GM23338 (cell line): ENCODE measurements around the gene PER2. TPM values are rescaled to one million over a fixed set of nuclear protein-coding genes. Genes with fewer than 3 reads are reported as not detected.

Experiments
- ZNF462 ChIP-seq: fragments of 250-450 bp; sonication (Bioruptor Pico); IDR thresholded peaks from 2 replicates; pipeline ENCODE4 v1.5.0; 2020; ENCODE audit warnings: mild to moderate bottlenecking, moderate library complexity
- polyA plus RNA-seq: library from polyadenylated mRNA; unstranded; fragments of >200 nt; fragmentation: Nextera tagmentation; extraction: Ambion mirVana; gene quantifications from 2 replicates; pipeline ENCODE4 v1.2.1, GENCODE V29; 2016
- total RNA-seq: library from RNA; depleted of rRNA; stranded (reverse); fragments of >200 nt; shearing (Covaris generic); gene quantifications from 2 replicates; pipeline ENCODE4 v1.2.3, GENCODE V29; 2014; rRNA removed

The PER2 gene
- total and polyA plus RNA-seq, 2 experiments from 2014 or later, result 2.2 to 4.6 TPM

GRCh38 chr2:238202326-238203093 lies 85.9 kb downstream of the PER2 start (continued):
- no peak for TF ChIP-seq ZNF462 (CRISPR knock-in tag)

Other genes with a start within 250 kb of the PER2 start
- gene SCLY, start 227.6 kb downstream of the PER2 start, total RNA-seq, result 68.9 and 80.3 TPM in 2 replicates
- gene SCLY, start 227.6 kb downstream of the PER2 start, polyA plus RNA-seq, result 57.2 and 61.1 TPM in 2 replicates
- 3.1 and 4.3 TPM in 2 replicates for gene ESPNL, start 188.3 kb downstream of the PER2 start, total RNA-seq
- gene ESPNL, start 188.3 kb downstream of the PER2 start, polyA plus RNA-seq, result 0.44 and 0.71 TPM in 2 replicates
- gene KLHL30, start 149.9 kb downstream of the PER2 start, total RNA-seq, result 0.07 TPM in 1 of 2 replicates, not detected in the other
- gene KLHL30, start 149.9 kb downstream of the PER2 start, polyA plus RNA-seq, result not detected in 2 replicates
- 2.5 and 3.3 TPM in 2 replicates for gene ERFE, start 129.6 kb downstream of the PER2 start, total RNA-seq
- 0.61 and 1.0 TPM in 2 replicates for gene ERFE, start 129.6 kb downstream of the PER2 start, polyA plus RNA-seq
- 17.0 and 29.7 TPM in 2 replicates for gene ILKAP, start 84.9 kb downstream of the PER2 start, total RNA-seq
- gene ILKAP, start 84.9 kb downstream of the PER2 start, polyA plus RNA-seq, result 35.9 and 36.3 TPM in 2 replicates
- gene HES6, start 48.6 kb downstream of the PER2 start, total RNA-seq, result 76.3 and 85.5 TPM in 2 replicates
- gene HES6, start 48.6 kb downstream of the PER2 start, polyA plus RNA-seq, result 38.8 and 42.7 TPM in 2 replicates
- gene TRAF3IP1, start 31.9 kb upstream of the PER2 start, total RNA-seq, result 12.2 and 12.5 TPM in 2 replicates
- gene TRAF3IP1, start 31.9 kb upstream of the PER2 start, polyA plus RNA-seq, result 20.0 and 20.7 TPM in 2 replicates
- gene ASB1, start 138.3 kb upstream of the PER2 start, total RNA-seq, result 18.9 and 23.9 TPM in 2 replicates
- 21.5 and 23.8 TPM in 2 replicates for gene ASB1, start 138.3 kb upstream of the PER2 start, polyA plus RNA-seq